Activated CD4-positive, alpha-beta T cell treated with anti-CD3 and anti-CD28 coated beads, Interleukin-10, Interleukin-2, amounts not matched to agents 100 ng/mL and 50 ng/mL, durations not matched to agents 16 hours and 8 hours (primary cell): ENCODE results near the gene SERPINB4.

Experiments used
- DNase-seq: peaks from one replicate; pipeline ENCODE4 v3.0.0-alpha.2; 2020

Gene SERPINB4

GRCh38 chr18:63626431-63626830 lies 17.6 kb downstream of the SERPINB4 start:
- DNase-seq = no peak

- no peak for DNase-seq
Observed at GRCh38 chr18:63624863-63625262, 19.2 kb downstream of the SERPINB4 start.

GRCh38 chr18:63619661-63620060 lies 24.4 kb downstream of the SERPINB4 start:
- DNase-seq = no peak

GRCh38 chr18:63617915-63618234 lies 26.2 kb downstream of the SERPINB4 start:
- no peak for DNase-seq

GRCh38 chr18:63617049-63617914 lies 26.8 kb downstream of the SERPINB4 start:
- no peak for DNase-seq

- DNase-seq = no peak
Observed at GRCh38 chr18:63613420-63613819, 30.6 kb downstream of the SERPINB4 start.

- no peak for DNase-seq
Observed at GRCh38 chr18:63606526-63606925, 37.5 kb downstream of the SERPINB4 start.

GRCh38 chr18:63604791-63605567 lies 39.1 kb downstream of the SERPINB4 start:
- no peak for DNase-seq

- DNase-seq = peak; percentile 7
Observed at GRCh38 chr18:63603772-63604171, 40.3 kb downstream of the SERPINB4 start.

GRCh38 chr18:63603355-63603754 lies 40.7 kb downstream of the SERPINB4 start:
- no peak for DNase-seq

- DNase-seq = no peak
Observed at GRCh38 chr18:63596964-63597363, 47.1 kb downstream of the SERPINB4 start.

GRCh38 chr18:63592471-63592870 lies 51.6 kb downstream of the SERPINB4 start:
- no peak for DNase-seq

- no peak for DNase-seq
Observed at GRCh38 chr18:63591725-63592124, 52.3 kb downstream of the SERPINB4 start.

- DNase-seq = no peak
Observed at GRCh38 chr18:63590966-63591695, 52.9 kb downstream of the SERPINB4 start.

GRCh38 chr18:63590373-63590772 lies 53.7 kb downstream of the SERPINB4 start:
- DNase-seq = no peak

- DNase-seq = no peak
Observed at GRCh38 chr18:63588909-63589308, 55.1 kb downstream of the SERPINB4 start.
